ENCODE data around the gene CATSPER4. TPM values are rescaled to one million over a fixed set of nuclear protein-coding genes. Genes with fewer than 3 reads are reported as not detected.

The CATSPER4 gene
- total RNA-seq, 1 experiment from 2014 or later: 0.20 TPM

GRCh38 chr1:26184086-26184485, 6.3 kb upstream of the CATSPER4 start:
- no peak for TF ChIP-seq CTCF (IDR thresholded peaks at IDR 0.05; ENCODE audit: insufficient read depth in 1 of 2, low read depth in 1 of 2, low read length in 1 of 2, severe bottlenecking in 1 of 2, unreplicated experiment in 1 of 2)
- POLR2A ChIA-PET: no interaction called here
- no TSS peak for BruUV-seq (replicated peaks)
- Mint-ChIP-seq H3K27ac (ENCODE audit: unreplicated experiment) (no peak overlapping the region), H3K4me3 (ENCODE audit: unreplicated experiment) (no peak overlapping the region), H3K36me3 (ENCODE audit: insufficient read depth, unreplicated experiment) (peaks cover 5% of the 10 kb centered on the region), H3K4me1 (ENCODE audit: low read depth, unreplicated experiment) (no peaks in the 10 kb centered on the region), H3K27me3 (ENCODE audit: insufficient read depth, unreplicated experiment) (no peaks in the 10 kb centered on the region), H3K9me3 (ENCODE audit: unreplicated experiment) (no peaks in the 10 kb centered on the region)
- Histone ChIP-seq H3K36me3 (ENCODE audit: control insufficient read depth, insufficient read depth, low read length) (peaks cover 1% of the 10 kb centered on the region; the same call in 1 of the 2 replicates), H3K9me3 (no peaks in the 10 kb centered on the region), H3K27me3 (replicated peaks; ENCODE audit: control insufficient read depth, insufficient read depth, low read length) (no peaks in the 10 kb centered on the region), H3K4me1 (no peaks in the 10 kb centered on the region), H3K4me3 (ENCODE audit: low read depth, low read length) (no peak overlapping the region)
- DNase-seq: no peak
- CTCF ChIA-PET: no interaction called here
- intact Hi-C loops (cut with micrococcal nuclease; ENCODE audit: unreplicated experiment): no loop called here

GRCh38 chr1:26184883-26185282, 5.5 kb upstream of the CATSPER4 start:
- no TSS peak for BruUV-seq (replicated peaks)
- no peak for DNase-seq
- no peaks in the 10 kb centered on the region for H3K27me3 Mint-ChIP-seq (ENCODE audit: insufficient read depth, unreplicated experiment)
- H3K4me1 ChIP-seq: no peaks in the 10 kb centered on the region
- POLR2A ChIA-PET: no interaction called here
- no peaks in the 10 kb centered on the region for H3K27me3 ChIP-seq (replicated peaks; ENCODE audit: control insufficient read depth, insufficient read depth, low read length)
- H3K9me3 ChIP-seq: no peaks in the 10 kb centered on the region
- no peak overlapping the region for H3K27ac Mint-ChIP-seq (ENCODE audit: unreplicated experiment)
- H3K9me3 Mint-ChIP-seq (ENCODE audit: unreplicated experiment): no peaks in the 10 kb centered on the region
- peaks cover 6% of the 10 kb centered on the region for H3K4me1 Mint-ChIP-seq (ENCODE audit: low read depth, unreplicated experiment)
- CTCF ChIA-PET: no interaction called here
- TF ChIP-seq CTCF (IDR thresholded peaks at IDR 0.05; ENCODE audit: insufficient read depth in 1 of 2, low read depth in 1 of 2, low read length in 1 of 2, severe bottlenecking in 1 of 2, unreplicated experiment in 1 of 2): no peak
- H3K36me3 Mint-ChIP-seq (ENCODE audit: insufficient read depth, unreplicated experiment): peaks cover 5% of the 10 kb centered on the region
- intact Hi-C loops (cut with micrococcal nuclease; ENCODE audit: unreplicated experiment): no loop called here
- peaks cover 1% of the 10 kb centered on the region; the same call in 1 of the 2 replicates for H3K36me3 ChIP-seq (ENCODE audit: control insufficient read depth, insufficient read depth, low read length)
- H3K4me3 Mint-ChIP-seq (ENCODE audit: unreplicated experiment): no peak overlapping the region
- H3K4me3 ChIP-seq (ENCODE audit: low read depth, low read length): no peak overlapping the region

- ChIA-PET POLR2A (no interaction called here), CTCF (no interaction called here)
- no peak for TF ChIP-seq CTCF (IDR thresholded peaks at IDR 0.05; ENCODE audit: insufficient read depth in 1 of 2, low read depth in 1 of 2, low read length in 1 of 2, severe bottlenecking in 1 of 2, unreplicated experiment in 1 of 2)
- Histone ChIP-seq H3K4me3 (ENCODE audit: low read depth, low read length) (no peak overlapping the region), H3K27me3 (replicated peaks; ENCODE audit: control insufficient read depth, insufficient read depth, low read length) (no peaks in the 10 kb centered on the region), H3K36me3 (ENCODE audit: control insufficient read depth, insufficient read depth, low read length) (no peaks in the 10 kb centered on the region; the same call in 1 of the 2 replicates), H3K9me3 (no peaks in the 10 kb centered on the region), H3K4me1 (no peaks in the 10 kb centered on the region)
- Mint-ChIP-seq H3K4me3 (ENCODE audit: unreplicated experiment) (no peak overlapping the region), H3K4me1 (ENCODE audit: low read depth, unreplicated experiment) (peaks cover 14% of the 10 kb centered on the region), H3K27me3 (ENCODE audit: insufficient read depth, unreplicated experiment) (no peaks in the 10 kb centered on the region), H3K9me3 (ENCODE audit: unreplicated experiment) (no peaks in the 10 kb centered on the region), H3K27ac (ENCODE audit: unreplicated experiment) (no peak overlapping the region), H3K36me3 (ENCODE audit: insufficient read depth, unreplicated experiment) (peaks cover 5% of the 10 kb centered on the region)
- BruUV-seq (replicated peaks): no TSS peak
- DNase-seq: no peak
- intact Hi-C loops (cut with micrococcal nuclease; ENCODE audit: unreplicated experiment): no loop called here
These were observed 2.5 kb upstream of the CATSPER4 start for GRCh38 chr1:26187882-26188281.

Measured in Caco-2 (cell line).